H9 (cell line): ENCODE measurements around the gene SH3TC1. TPM values are rescaled to one million over a fixed set of nuclear protein-coding genes. Genes with fewer than 3 reads are reported as not detected.

Experiments used
- DNase-seq: peaks from one replicate; pipeline ENCODE4 v3.0.0-alpha.2; 2017
- H2AFZ ChIP-seq: one replicate; pipeline ENCODE4 v1.6.1; 2013; ENCODE audit warnings: mild to moderate bottlenecking, low read length, control low read depth, moderate library complexity
- H2AK5ac ChIP-seq: 2 replicates; pipeline ENCODE4 v1.6.1; 2013; ENCODE audit warnings: low read length, control low read depth, mixed read lengths; ENCODE audit not compliant: insufficient read length
- H2BK120ac ChIP-seq: one replicate; pipeline ENCODE4 v1.6.1; 2013; ENCODE audit warnings: low read depth, mild to moderate bottlenecking, low read length, control low read depth, inconsistent platforms; ENCODE audit not compliant: poor library complexity, severe bottlenecking
- H2BK12ac ChIP-seq: 2 replicates; pipeline ENCODE4 v1.6.1; 2013; ENCODE audit warnings: low read length, control low read depth, mixed read lengths, low read depth; ENCODE audit not compliant: insufficient read length
- H2BK15ac ChIP-seq: 2 replicates; pipeline ENCODE4 v1.6.1; 2013; ENCODE audit warnings: low read depth, low read length, control low read depth
- H2BK20ac ChIP-seq: one replicate; pipeline ENCODE4 v1.6.1; 2013; ENCODE audit warnings: low read depth, mild to moderate bottlenecking, low read length, control low read depth, inconsistent platforms; ENCODE audit not compliant: poor library complexity, severe bottlenecking
- H2BK5ac ChIP-seq: 2 replicates; pipeline ENCODE4 v1.6.1; 2013; ENCODE audit warnings: low read length, control low read depth, mixed read lengths; ENCODE audit not compliant: insufficient read length
- H3K14ac ChIP-seq: 2 replicates; pipeline ENCODE4 v1.6.1; 2013; ENCODE audit warnings: low read length, control low read depth; ENCODE audit not compliant: insufficient read depth
- H3K18ac ChIP-seq: 2 replicates; pipeline ENCODE4 v1.6.1; 2013; ENCODE audit warnings: low read depth, mild to moderate bottlenecking, mixed read lengths, low read length, control low read depth; ENCODE audit not compliant: insufficient read length
- H3K23ac ChIP-seq: 2 replicates; pipeline ENCODE4 v1.6.1; 2013; ENCODE audit warnings: low read length, control low read depth, mixed read lengths, low read depth; ENCODE audit not compliant: insufficient read length
- H3K23me2 ChIP-seq: 2 replicates; pipeline ENCODE4 v1.6.1; 2013; ENCODE audit warnings: low read depth, mild to moderate bottlenecking, mixed read lengths, low read length, control low read depth; ENCODE audit not compliant: insufficient read length, poor library complexity, severe bottlenecking
- H3K27ac ChIP-seq: 2 replicates; pipeline ENCODE4 v1.5.1; 2013; ENCODE audit warnings: low read length, control low read depth, mixed read lengths, low read depth; ENCODE audit not compliant: insufficient read length
- H3K27me3 ChIP-seq: 2 replicates; pipeline ENCODE4 v1.6.1; 2013; ENCODE audit warnings: low read length, control low read depth, inconsistent platforms; ENCODE audit not compliant: insufficient read depth
- H3K4ac ChIP-seq: 2 replicates; pipeline ENCODE4 v1.6.1; 2013; ENCODE audit warnings: low read depth, mild to moderate bottlenecking, control low read depth, inconsistent platforms, low read length, moderate library complexity
- H3K4me1 ChIP-seq: 2 replicates; pipeline ENCODE4 v1.6.1; 2013; ENCODE audit warnings: low read length, control low read depth, inconsistent platforms; ENCODE audit not compliant: insufficient read depth
- H3K4me2 ChIP-seq: 2 replicates; pipeline ENCODE4 v1.6.1; 2013; ENCODE audit warnings: low read length, control low read depth, mixed read lengths; ENCODE audit not compliant: insufficient read length, insufficient read depth
- H3K56ac ChIP-seq: 2 replicates; pipeline ENCODE4 v1.6.1; 2013; ENCODE audit warnings: low read depth, mild to moderate bottlenecking, mixed read lengths, low read length, control low read depth; ENCODE audit not compliant: insufficient read length
- H3K79me1 ChIP-seq: 2 replicates; pipeline ENCODE4 v1.6.1; 2013; ENCODE audit warnings: low read depth, mild to moderate bottlenecking, moderate library complexity, low read length, control low read depth, inconsistent platforms; ENCODE audit not compliant: insufficient read depth, poor library complexity, severe bottlenecking
- H3K79me2 ChIP-seq: 2 replicates; pipeline ENCODE4 v1.6.1; 2013; ENCODE audit warnings: low read length, control low read depth, inconsistent platforms; ENCODE audit not compliant: insufficient read depth
- H3K9ac ChIP-seq: 2 replicates; pipeline ENCODE4 v1.6.1; 2013; ENCODE audit warnings: low read length, control low read depth, mixed read lengths; ENCODE audit not compliant: insufficient read length; ENCODE audit errors: extremely low read depth
- H3K9me3 ChIP-seq: one replicate; pipeline ENCODE4 v1.6.1; 2013; ENCODE audit warnings: low read depth, low read length, inconsistent platforms; ENCODE audit not compliant: control insufficient read depth
- H3T11ph ChIP-seq: one replicate; pipeline ENCODE4 v1.6.1; 2013; ENCODE audit warnings: mild to moderate bottlenecking, low read length, control low read depth, inconsistent platforms
- H4K20me1 ChIP-seq: one replicate; pipeline ENCODE4 v1.6.1; 2013; ENCODE audit not compliant: control insufficient read depth, insufficient read length, insufficient read depth
- H4K5ac ChIP-seq: 2 replicates; pipeline ENCODE4 v1.6.1; 2013; ENCODE audit warnings: low read depth, mild to moderate bottlenecking, mixed read lengths, low read length, control low read depth; ENCODE audit not compliant: insufficient read length
- H4K8ac ChIP-seq: replicated peaks from 2 replicates; pipeline ENCODE4 v1.6.1; 2013; ENCODE audit warnings: low read length, control low read depth, mixed read lengths, low read depth; ENCODE audit not compliant: insufficient read length
- H4K91ac ChIP-seq: 2 replicates; pipeline ENCODE4 v1.6.1; 2013; ENCODE audit warnings: low read depth, mild to moderate bottlenecking, moderate library complexity, mixed read lengths, low read length, control low read depth; ENCODE audit not compliant: insufficient read length
- H3K27ac Mint-ChIP-seq, 3 experiments: 2 replicates in 2 of 3; 3 replicates in 1 of 3; pipeline ENCODE4 v1.8.0; 2020 to 2021; ENCODE audit warnings: mixed read lengths in 3 of 3, mild to moderate bottlenecking in 1 of 3, moderate library complexity in 1 of 3
- H3K27me3 Mint-ChIP-seq: 2 replicates; pipeline ENCODE4 v1.8.0; 2021; ENCODE audit warnings: low read depth, mild to moderate bottlenecking, moderate library complexity, mixed read lengths
- H3K36me3 Mint-ChIP-seq, 3 experiments: 2 replicates in 2 of 3; 3 replicates in 1 of 3; pipeline ENCODE4 v1.8.0; 2020 to 2021; ENCODE audit warnings: low read depth in 3 of 3, mixed read lengths in 3 of 3; ENCODE audit not compliant: insufficient read depth in 1 of 3
- H3K4me1 Mint-ChIP-seq, 2 experiments: 2 replicates each; pipeline ENCODE4 v1.8.0; 2020; ENCODE audit warnings: mixed read lengths in 2 of 2
- H3K4me3 Mint-ChIP-seq, 2 experiments: 2 replicates in 1 of 2; 3 replicates in 1 of 2; pipeline ENCODE4 v1.8.0; 2020 to 2021; ENCODE audit warnings: mild to moderate bottlenecking in 2 of 2, mixed read lengths in 2 of 2, moderate library complexity in 1 of 2
- H3K9me3 Mint-ChIP-seq, 2 experiments: 2 replicates in 1 of 2; 3 replicates in 1 of 2; pipeline ENCODE4 v1.8.0; 2020; ENCODE audit warnings: mild to moderate bottlenecking in 2 of 2, mixed read lengths in 2 of 2, moderate library complexity in 1 of 2
- WGBS: extraction: QIAGEN DNeasy Blood & Tissue Kit; methylation state at CpG from one replicate; pipeline ENCODE4 v1.1.7; 2013; ENCODE audit warnings: missing lambda C conversion rate, low lambda C conversion rate, mixed read lengths; ENCODE audit not compliant: insufficient read length; ENCODE audit errors: extremely low coverage; 5-methylcytosine and 5-hydroxymethylcytosine counted together
- total RNA-seq: library from RNA; stranded (reverse); gene quantifications from 2 replicates; pipeline ENCODE4 v1.2.1, GENCODE V29; 2021
- TF ChIP-seq, protein P1 (sequence below): fragments of 200-600 bp; sonication (generic); conservative IDR thresholded peaks from 3 replicates; pipeline ENCODE4 v1.8.0; 2021; ENCODE audit warnings: antibody characterized with exemption, mild to moderate bottlenecking

SH3TC1 gene
- total RNA-seq, 1 experiment from 2014 or later = 0.74 TPM

DNA sequence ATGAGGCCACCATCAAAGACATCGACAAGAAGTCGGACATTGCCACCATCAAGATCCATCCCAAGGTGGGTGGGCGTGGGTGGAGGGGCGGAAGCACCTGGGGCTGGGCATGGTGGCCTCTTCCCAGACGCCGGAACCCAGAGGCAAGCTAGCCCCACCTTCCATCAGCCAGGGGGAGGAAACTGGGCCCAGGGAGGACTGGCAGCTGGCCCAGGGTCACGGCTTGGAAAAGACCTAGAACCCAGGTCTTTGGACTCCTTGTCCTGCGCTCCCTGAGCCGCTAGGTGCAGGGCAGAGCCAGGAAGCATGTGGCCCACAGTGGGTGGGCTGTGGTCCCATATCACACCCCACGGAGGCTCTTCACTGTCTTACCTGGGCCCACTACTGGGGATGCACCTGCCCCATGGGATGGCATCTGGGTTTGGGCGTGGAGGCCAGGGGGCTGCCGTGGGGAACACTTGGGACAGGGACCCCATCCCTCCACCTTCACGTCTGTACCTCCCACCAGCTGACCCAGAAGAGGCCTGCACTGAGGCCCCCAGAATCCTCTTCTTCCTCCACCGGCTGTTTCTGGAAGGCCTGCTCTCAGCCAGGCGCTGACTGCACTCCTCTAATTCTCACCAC, 87.7 kb downstream of the SH3TC1 start:
- H2AK5ac ChIP-seq = no peak overlapping the region
- H3K4ac ChIP-seq = no peak overlapping the region
- H3K79me1 ChIP-seq = no peaks in the 10 kb centered on the region
- H4K20me1 ChIP-seq = peaks cover 3% of the 10 kb centered on the region
- H4K91ac ChIP-seq = no peak overlapping the region
- no peak overlapping the region for H2BK120ac ChIP-seq
- H3K4me2 ChIP-seq = no peak overlapping the region
- H2BK20ac ChIP-seq = no peak overlapping the region
- H3K14ac ChIP-seq = no peak overlapping the region; the same call in 1 of the 2 replicates
- no peak for DNase-seq
- no peaks in the 10 kb centered on the region for H3K9me3 ChIP-seq
- H3K79me2 ChIP-seq = no peaks in the 10 kb centered on the region
- no peak overlapping the region for H3K9ac ChIP-seq
- H2BK12ac ChIP-seq = no peak overlapping the region
- H3K27ac ChIP-seq = no peak overlapping the region
- no peaks in the 10 kb centered on the region for H3K27me3 ChIP-seq
- Mint-ChIP-seq H3K4me3 (no peak overlapping the region), H3K9me3 (no peaks in the 10 kb centered on the region), H3K27me3 (peaks cover 1% of the 10 kb centered on the region), H3K4me1 (no peaks in the 10 kb centered on the region), H3K36me3 (no peaks in the 10 kb centered on the region; a peak in 1 of 7 replicates), H3K27ac (no peak overlapping the region)
- H4K5ac ChIP-seq = no peak overlapping the region
- H4K8ac ChIP-seq = no peak overlapping the region
- TF ChIP-seq, protein P1, sequence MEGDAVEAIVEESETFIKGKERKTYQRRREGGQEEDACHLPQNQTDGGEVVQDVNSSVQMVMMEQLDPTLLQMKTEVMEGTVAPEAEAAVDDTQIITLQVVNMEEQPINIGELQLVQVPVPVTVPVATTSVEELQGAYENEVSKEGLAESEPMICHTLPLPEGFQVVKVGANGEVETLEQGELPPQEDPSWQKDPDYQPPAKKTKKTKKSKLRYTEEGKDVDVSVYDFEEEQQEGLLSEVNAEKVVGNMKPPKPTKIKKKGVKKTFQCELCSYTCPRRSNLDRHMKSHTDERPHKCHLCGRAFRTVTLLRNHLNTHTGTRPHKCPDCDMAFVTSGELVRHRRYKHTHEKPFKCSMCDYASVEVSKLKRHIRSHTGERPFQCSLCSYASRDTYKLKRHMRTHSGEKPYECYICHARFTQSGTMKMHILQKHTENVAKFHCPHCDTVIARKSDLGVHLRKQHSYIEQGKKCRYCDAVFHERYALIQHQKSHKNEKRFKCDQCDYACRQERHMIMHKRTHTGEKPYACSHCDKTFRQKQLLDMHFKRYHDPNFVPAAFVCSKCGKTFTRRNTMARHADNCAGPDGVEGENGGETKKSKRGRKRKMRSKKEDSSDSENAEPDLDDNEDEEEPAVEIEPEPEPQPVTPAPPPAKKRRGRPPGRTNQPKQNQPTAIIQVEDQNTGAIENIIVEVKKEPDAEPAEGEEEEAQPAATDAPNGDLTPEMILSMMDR = no peak
- no peak overlapping the region for H3K56ac ChIP-seq
- no peak overlapping the region for H2BK15ac ChIP-seq
- H2AFZ ChIP-seq = no peak overlapping the region
- no peaks in the 10 kb centered on the region for H3K4me1 ChIP-seq
- H3T11ph ChIP-seq = no peak overlapping the region
- H3K18ac ChIP-seq = no peak overlapping the region
- H3K23me2 ChIP-seq = no peaks in the 10 kb centered on the region
- H2BK5ac ChIP-seq = no peak overlapping the region
- H3K23ac ChIP-seq = no peak overlapping the region
- no CpG with 5 or more reads among the region's 15 CpGs for WGBS
